HepG2 (cell line): ENCODE results near the gene COX10. TPM values are rescaled to one million over a fixed set of nuclear protein-coding genes. Genes with fewer than 3 reads are reported as not detected.
A peak's percentile ranks its signal among the peaks of the same experiment; 100 is the strongest.

Experiments
- ARID3A ChIP-seq: IDR thresholded peaks from 2 replicates; pipeline ENCODE4 v1.6.1; 2012; ENCODE audit warnings: low read depth, low read length, improper control_type of control experiment
- BATF2 ChIP-seq: sonication (generic); formaldehyde crosslinking; IDR thresholded peaks from 2 replicates; pipeline ENCODE4 v1.8.0; 2022; ENCODE audit warnings: mild to moderate bottlenecking, missing genetic modification reagents, moderate library complexity
- FOSL1 ChIP-seq: sonication (generic); formaldehyde crosslinking; IDR thresholded peaks from 2 replicates; pipeline ENCODE4 v1.9.0; 2021; ENCODE audit warnings: missing genetic modification reagents, borderline replicate concordance
- HOXD1 ChIP-seq: sonication (generic); formaldehyde crosslinking; IDR thresholded peaks from 2 replicates; pipeline ENCODE4 v1.5.0; 2020; ENCODE audit warnings: missing genetic modification reagents
- NAIF1 ChIP-seq: sonication (generic); formaldehyde crosslinking; IDR thresholded peaks from 2 replicates; pipeline ENCODE4 v1.5.0; 2020; ENCODE audit warnings: mild to moderate bottlenecking, missing genetic modification reagents, borderline replicate concordance
- NR2F2 ChIP-seq: IDR thresholded peaks from 2 replicates; pipeline ENCODE4 v1.6.1; 2012; ENCODE audit warnings: low read depth, inconsistent platforms, borderline replicate concordance
- PCBP2 ChIP-seq: fragments of 200-400 bp; formaldehyde crosslinking; optimal IDR thresholded peaks from 2 replicates; pipeline ENCODE3; 2018; ENCODE audit warnings: low read length, low read depth; ENCODE audit not compliant: poor library complexity, severe bottlenecking
- RBM22 ChIP-seq: fragments of 200-400 bp; formaldehyde crosslinking; optimal IDR thresholded peaks from 2 replicates; pipeline ENCODE3; 2017; ENCODE audit warnings: mild to moderate bottlenecking, low read length, moderate library complexity
- RCOR2 ChIP-seq: IDR thresholded peaks from 2 replicates; pipeline ENCODE4 v1.6.1; 2016; ENCODE audit warnings: missing biosample characterization, missing genetic modification reagents
- SATB2 ChIP-seq: sonication (generic); formaldehyde crosslinking; IDR thresholded peaks from 2 replicates; pipeline ENCODE4 v1.5.0; 2020; ENCODE audit warnings: missing genetic modification reagents
- ZBTB20 ChIP-seq: sonication (generic); formaldehyde crosslinking; IDR thresholded peaks from 2 replicates; pipeline ENCODE4 v1.8.1; 2023; ENCODE audit warnings: missing genetic modification reagents, low read depth, mild to moderate bottlenecking, borderline replicate concordance
- ZBTB21 ChIP-seq: sonication (generic); formaldehyde crosslinking; IDR thresholded peaks from 2 replicates; pipeline ENCODE4 v1.4.0; 2020; ENCODE audit warnings: missing genetic modification reagents
- ZBTB49 ChIP-seq: sonication (generic); formaldehyde crosslinking; IDR thresholded peaks from 2 replicates; pipeline ENCODE4 v1.4.0; 2020; ENCODE audit warnings: missing genetic modification reagents, borderline replicate concordance
- ZMYM4 ChIP-seq: sonication (generic); formaldehyde crosslinking; IDR thresholded peaks from 2 replicates; pipeline ENCODE4 v1.8.1; 2023; ENCODE audit warnings: mild to moderate bottlenecking, missing genetic modification reagents
- ZNF224 ChIP-seq: sonication (generic); formaldehyde crosslinking; IDR thresholded peaks from 2 replicates; pipeline ENCODE4 v1.5.0; 2020; ENCODE audit warnings: mild to moderate bottlenecking, missing genetic modification reagents
- ZNF383 ChIP-seq: sonication (generic); formaldehyde crosslinking; IDR thresholded peaks from 2 replicates; pipeline ENCODE4 v1.4.0; 2020; ENCODE audit warnings: missing genetic modification reagents, mild to moderate bottlenecking, borderline replicate concordance
- ZNF652 ChIP-seq: IDR thresholded peaks from 2 replicates; pipeline ENCODE4 v1.6.1; 2016; ENCODE audit warnings: low read depth, borderline replicate concordance
- ZNF672 ChIP-seq: sonication (generic); formaldehyde crosslinking; IDR thresholded peaks from 2 replicates; pipeline ENCODE4 v1.8.1; 2022; ENCODE audit warnings: missing genetic modification reagents
- ZNF841 ChIP-seq: sonication (generic); formaldehyde crosslinking; IDR thresholded peaks from 2 replicates; pipeline ENCODE4 v1.8.1; 2023; ENCODE audit warnings: missing genetic modification reagents, borderline replicate concordance
- polyA plus RNA-seq, 8 experiments: library from polyadenylated mRNA; depleted of rRNA in 3 of 8; stranded (reverse) in 7 of 8; unstranded in 1 of 8; fragments of >200 nt; fragmentation: Illumina TruSeq in 4 of 8; extraction: Trizol in 4 of 8; gene quantifications; 2 replicates each; pipeline versions ENCODE4 v1.2.1 to v1.2.3, GENCODE V29; 2011 to 2016; ENCODE audit warnings: low read depth in 4 of 8, missing spikeins in 1 of 8, mixed read lengths in 1 of 8; ENCODE audit not compliant: insufficient read depth in 1 of 8
- total RNA-seq, 5 experiments: library from RNA; depleted of rRNA; stranded (reverse); fragments of >200 nt; fragmentation: Illumina TruSeq; extraction: Trizol; gene quantifications; 2 replicates each; pipeline ENCODE4 v1.2.3, GENCODE V29; 2016; ENCODE audit warnings: low read depth in 1 of 5
- TF ChIP-seq, protein P1 (sequence below): sonication (generic); formaldehyde crosslinking; IDR thresholded peaks from 2 replicates; pipeline ENCODE4 v1.5.0; 2020; ENCODE audit warnings: mild to moderate bottlenecking, missing genetic modification reagents
- TF ChIP-seq, protein P2 (sequence below): sonication (generic); formaldehyde crosslinking; IDR thresholded peaks from 2 replicates; pipeline ENCODE4 v1.5.0; 2020; ENCODE audit warnings: mild to moderate bottlenecking, missing genetic modification reagents

Gene COX10
- total and polyA plus RNA-seq, 2 of the 13 experiments (the other 11 are each of a cell fraction or from before 2014, with no cell fraction given) = 13.9 to 20.1 TPM

GRCh38 chr17:14069251-14070021 is at the start of gene COX10 (continued):
- 0 out of 2 replicates have a peak, but pooled peaks have one; percentile 30 for TF ChIP-seq ZBTB49 (CRISPR knock-in tag)
- TF ChIP-seq ZNF652 (CRISPR knock-in tag) = no peak
- TF ChIP-seq BATF2 (CRISPR knock-in tag) = no peak
- no peak for TF ChIP-seq ZNF224 (CRISPR knock-in tag)
- no peak; the same call in 1 of the 2 replicates for TF ChIP-seq NAIF1 (CRISPR knock-in tag)
- TF ChIP-seq RCOR2 = no peak
- 0 out of 2 replicates have a peak, but pooled peaks have one; percentile 19 for TF ChIP-seq NR2F2
- no peak for TF ChIP-seq ZNF383 (CRISPR knock-in tag)
- TF ChIP-seq SATB2 = peak; percentile 90
- TF ChIP-seq FOSL1 (CRISPR knock-in tag) = no peak
- no peak for TF ChIP-seq ZNF672 (CRISPR knock-in tag)
- TF ChIP-seq ZBTB21 (CRISPR knock-in tag) = no peak
- peak; percentile 56; the same call in 1 of the 2 replicates for TF ChIP-seq HOXD1 (CRISPR knock-in tag)
- TF ChIP-seq PCBP2 = no peak
- TF ChIP-seq, protein P1, sequence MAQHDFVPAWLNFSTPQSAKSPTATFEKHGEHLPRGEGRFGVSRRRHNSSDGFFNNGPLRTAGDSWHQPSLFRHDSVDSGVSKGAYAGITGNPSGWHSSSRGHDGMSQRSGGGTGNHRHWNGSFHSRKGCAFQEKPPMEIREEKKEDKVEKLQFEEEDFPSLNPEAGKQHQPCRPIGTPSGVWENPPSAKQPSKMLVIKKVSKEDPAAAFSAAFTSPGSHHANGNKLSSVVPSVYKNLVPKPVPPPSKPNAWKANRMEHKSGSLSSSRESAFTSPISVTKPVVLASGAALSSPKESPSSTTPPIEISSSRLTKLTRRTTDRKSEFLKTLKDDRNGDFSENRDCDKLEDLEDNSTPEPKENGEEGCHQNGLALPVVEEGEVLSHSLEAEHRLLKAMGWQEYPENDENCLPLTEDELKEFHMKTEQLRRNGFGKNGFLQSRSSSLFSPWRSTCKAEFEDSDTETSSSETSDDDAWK = no peak
- 0 out of 2 replicates have a peak, but pooled peaks have one; percentile 26 for TF ChIP-seq ZBTB20 (CRISPR knock-in tag)
- no peak for TF ChIP-seq ZNF841 (CRISPR knock-in tag)
- TF ChIP-seq ZMYM4 = peak; percentile 82
- no peak for TF ChIP-seq ARID3A
- TF ChIP-seq, protein P2, sequence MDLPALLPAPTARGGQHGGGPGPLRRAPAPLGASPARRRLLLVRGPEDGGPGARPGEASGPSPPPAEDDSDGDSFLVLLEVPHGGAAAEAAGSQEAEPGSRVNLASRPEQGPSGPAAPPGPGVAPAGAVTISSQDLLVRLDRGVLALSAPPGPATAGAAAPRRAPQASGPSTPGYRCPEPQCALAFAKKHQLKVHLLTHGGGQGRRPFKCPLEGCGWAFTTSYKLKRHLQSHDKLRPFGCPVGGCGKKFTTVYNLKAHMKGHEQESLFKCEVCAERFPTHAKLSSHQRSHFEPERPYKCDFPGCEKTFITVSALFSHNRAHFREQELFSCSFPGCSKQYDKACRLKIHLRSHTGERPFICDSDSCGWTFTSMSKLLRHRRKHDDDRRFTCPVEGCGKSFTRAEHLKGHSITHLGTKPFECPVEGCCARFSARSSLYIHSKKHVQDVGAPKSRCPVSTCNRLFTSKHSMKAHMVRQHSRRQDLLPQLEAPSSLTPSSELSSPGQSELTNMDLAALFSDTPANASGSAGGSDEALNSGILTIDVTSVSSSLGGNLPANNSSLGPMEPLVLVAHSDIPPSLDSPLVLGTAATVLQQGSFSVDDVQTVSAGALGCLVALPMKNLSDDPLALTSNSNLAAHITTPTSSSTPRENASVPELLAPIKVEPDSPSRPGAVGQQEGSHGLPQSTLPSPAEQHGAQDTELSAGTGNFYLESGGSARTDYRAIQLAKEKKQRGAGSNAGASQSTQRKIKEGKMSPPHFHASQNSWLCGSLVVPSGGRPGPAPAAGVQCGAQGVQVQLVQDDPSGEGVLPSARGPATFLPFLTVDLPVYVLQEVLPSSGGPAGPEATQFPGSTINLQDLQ (CRISPR knock-in tag) = no peak; the same call in 1 of the 2 replicates
- peak; percentile 63 for TF ChIP-seq RBM22
